IMR-90 (cell line): ENCODE results near the gene PSAPL1.

Source experiments
- BHLHE40 ChIP-seq: fragments of 150-350 bp; IDR thresholded peaks from 2 replicates; pipeline ENCODE4 v1.6.1; 2016; ENCODE audit warnings: mild to moderate bottlenecking, low read depth, low read length
- CEBPB ChIP-seq: IDR thresholded peaks from 2 replicates; pipeline ENCODE4 v1.6.1; 2012; ENCODE audit warnings: low read depth, low read length, improper control_type of control experiment
- CTCF ChIP-seq: conservative IDR thresholded peaks from 2 replicates; pipeline ENCODE4 v1.5.1; 2012; ENCODE audit warnings: mild to moderate bottlenecking, low read depth, low read length, improper control_type of control experiment
- FOS ChIP-seq: fragments of 150-350 bp; IDR thresholded peaks from 2 replicates; pipeline ENCODE4 v1.6.1; 2016; ENCODE audit warnings: low read depth, low read length
- MAFK ChIP-seq: IDR thresholded peaks from 2 replicates; pipeline ENCODE4 v1.6.1; 2012; ENCODE audit warnings: low read depth, low read length, improper control_type of control experiment
- MAZ ChIP-seq: IDR thresholded peaks from 2 replicates; pipeline ENCODE4 v1.6.1; 2012; ENCODE audit warnings: low read depth, mild to moderate bottlenecking, low read length, improper control_type of control experiment, moderate library complexity, borderline replicate concordance
- MXI1 ChIP-seq: IDR thresholded peaks from 2 replicates; pipeline ENCODE4 v1.6.1; 2012; ENCODE audit warnings: low read depth, mild to moderate bottlenecking, low read length, moderate library complexity, borderline replicate concordance
- NFE2L2 ChIP-seq: fragments of 150-350 bp; IDR thresholded peaks from 2 replicates; pipeline ENCODE4 v1.6.1; 2016; ENCODE audit warnings: low read depth, mild to moderate bottlenecking, low read length
- POLR2A ChIP-seq: IDR thresholded peaks from 2 replicates; pipeline ENCODE4 v1.6.1; 2012; ENCODE audit warnings: mild to moderate bottlenecking, low read depth, low read length
- RAD21 ChIP-seq: IDR thresholded peaks from 2 replicates; pipeline ENCODE4 v1.6.1; 2012; ENCODE audit warnings: low read length, improper control_type of control experiment
- RFX5 ChIP-seq: IDR thresholded peaks from 2 replicates; pipeline ENCODE4 v1.8.0; 2012; ENCODE audit warnings: low read depth, mild to moderate bottlenecking, low read length, moderate library complexity
- SMC3 ChIP-seq: fragments of 150-350 bp; IDR thresholded peaks from 2 replicates; pipeline ENCODE4 v1.6.1; 2016; ENCODE audit warnings: low read depth, mild to moderate bottlenecking, antibody characterized with exemption, low read length, moderate library complexity
- USF2 ChIP-seq: fragments of 150-350 bp; IDR thresholded peaks from 2 replicates; pipeline ENCODE4 v1.6.1; 2017; ENCODE audit warnings: mild to moderate bottlenecking, antibody characterized with exemption, low read length, low read depth

- no peak for TF ChIP-seq POLR2A
- no peak for TF ChIP-seq CTCF
- TF ChIP-seq RAD21: no peak
- TF ChIP-seq NFE2L2: no peak
- no peak for TF ChIP-seq FOS
- no peak for TF ChIP-seq CEBPB
- TF ChIP-seq USF2: no peak
- TF ChIP-seq SMC3: no peak
- TF ChIP-seq MAFK: no peak
- TF ChIP-seq MXI1: no peak
- no peak for TF ChIP-seq RFX5
- TF ChIP-seq BHLHE40: no peak
- TF ChIP-seq MAZ: no peak
These were observed 7.4 kb downstream of the PSAPL1 start for GRCh38 chr4:7427361-7427760.
